K562 (cell line): ENCODE results near the gene DTX1. TPM values are rescaled to one million over a fixed set of nuclear protein-coding genes. Genes with fewer than 3 reads are reported as not detected.
A peak's percentile ranks its signal among the peaks of the same experiment; 100 is the strongest.

Experiments used
- MIER1 ChIP-seq: fragments of 450-650 bp; IDR thresholded peaks from 2 replicates; pipeline ENCODE4 v1.6.1; 2016; ENCODE audit warnings: antibody characterized with exemption, mild to moderate bottlenecking, low read depth
- NRF1 ChIP-seq, 2 experiments: fragments of 450-650 bp; IDR thresholded peaks in 1 of 2; conservative IDR thresholded peaks in 1 of 2; 2 replicates each; pipeline ENCODE4 v1.6.1; 2014; ENCODE audit warnings: mild to moderate bottlenecking in 2 of 2
- PHF8 ChIP-seq: fragments of 200-600 bp; sonication (generic); IDR thresholded peaks from 2 replicates; pipeline ENCODE4 v1.6.1; 2012; ENCODE audit warnings: mixed run types, mild to moderate bottlenecking, inconsistent platforms, low read length, moderate library complexity, borderline replicate concordance
- ZBTB11 ChIP-seq, 3 experiments: fragments of 200-800 bp in 1 of 3; fragments of 250-450 bp in 1 of 3; fragments of 450-650 bp in 1 of 3; sonication (Bioruptor Pico) in 1 of 3; sonication (Bioruptor generic) in 1 of 3; formaldehyde crosslinking in 1 of 3; IDR thresholded peaks; 2 replicates each; pipeline versions ENCODE4 v1.6.1 to v1.8.0; 2016 to 2022; ENCODE audit warnings: mild to moderate bottlenecking in 2 of 3, missing genetic modification characterization in 2 of 3, missing compliant biosample characterization in 1 of 3, moderate library complexity in 1 of 3
- polyA plus RNA-seq, 8 experiments: library from polyadenylated mRNA; depleted of rRNA in 4 of 8; stranded (reverse) in 5 of 8; unstranded in 3 of 8; fragments of >200 nt; fragmentation: Nextera tagmentation in 2 of 8; fragmentation: Illumina TruSeq in 1 of 8; extraction: Ambion mirVana in 2 of 8; extraction: Trizol in 1 of 8; gene quantifications; 2 replicates each; pipeline versions ENCODE4 v1.2.1 to v1.2.3, GENCODE V29; 2011 to 2014; ENCODE audit warnings: inconsistent platforms in 1 of 8, missing spikeins in 1 of 8
- total RNA-seq, 7 experiments: library from RNA; depleted of rRNA in 6 of 7; stranded (reverse); fragments of >200 nt in 6 of 7; fragmentation: Illumina TruSeq in 2 of 7; extraction: Trizol in 2 of 7; gene quantifications; 2 replicates each; pipeline versions ENCODE4 v1.2.1 to v1.2.3, GENCODE V29; 2011 to 2021; ENCODE audit warnings: low replicate concordance in 1 of 7
- TF ChIP-seq, protein P1 (sequence below), 2 experiments: fragments of 450-650 bp; formaldehyde crosslinking in 1 of 2; IDR thresholded peaks; 2 replicates each; pipeline versions ENCODE4 v1.4.0 to v1.6.1; 2014 to 2020; ENCODE audit warnings: mild to moderate bottlenecking in 2 of 2, borderline replicate concordance in 1 of 2, low read depth in 1 of 2
- TF ChIP-seq, protein P2 (sequence below): sonication (generic); formaldehyde crosslinking; IDR thresholded peaks from 2 replicates; pipeline ENCODE4 v1.8.1; 2023; ENCODE audit warnings: mild to moderate bottlenecking, missing genetic modification reagents, moderate library complexity

Gene DTX1
- total and polyA plus RNA-seq, 9 of the 15 experiments (the other 6 are each of a cell fraction or from before 2014, with no cell fraction given), result not detected

- TF ChIP-seq ZBTB11 (CRISPR knock-in tag; IDR thresholded peaks at IDR 0.05) (no peak), PHF8 (no peak), NRF1 (conservative IDR thresholded peaks at IDR 0.05 in 1 of 2, IDR thresholded peaks at IDR 0.05 in 1 of 2) (peak in 1 of 2 experiments; percentile 43; a peak in 2 of 4 replicates), MIER1 (peak; percentile 93)
- TF ChIP-seq, protein P1, sequence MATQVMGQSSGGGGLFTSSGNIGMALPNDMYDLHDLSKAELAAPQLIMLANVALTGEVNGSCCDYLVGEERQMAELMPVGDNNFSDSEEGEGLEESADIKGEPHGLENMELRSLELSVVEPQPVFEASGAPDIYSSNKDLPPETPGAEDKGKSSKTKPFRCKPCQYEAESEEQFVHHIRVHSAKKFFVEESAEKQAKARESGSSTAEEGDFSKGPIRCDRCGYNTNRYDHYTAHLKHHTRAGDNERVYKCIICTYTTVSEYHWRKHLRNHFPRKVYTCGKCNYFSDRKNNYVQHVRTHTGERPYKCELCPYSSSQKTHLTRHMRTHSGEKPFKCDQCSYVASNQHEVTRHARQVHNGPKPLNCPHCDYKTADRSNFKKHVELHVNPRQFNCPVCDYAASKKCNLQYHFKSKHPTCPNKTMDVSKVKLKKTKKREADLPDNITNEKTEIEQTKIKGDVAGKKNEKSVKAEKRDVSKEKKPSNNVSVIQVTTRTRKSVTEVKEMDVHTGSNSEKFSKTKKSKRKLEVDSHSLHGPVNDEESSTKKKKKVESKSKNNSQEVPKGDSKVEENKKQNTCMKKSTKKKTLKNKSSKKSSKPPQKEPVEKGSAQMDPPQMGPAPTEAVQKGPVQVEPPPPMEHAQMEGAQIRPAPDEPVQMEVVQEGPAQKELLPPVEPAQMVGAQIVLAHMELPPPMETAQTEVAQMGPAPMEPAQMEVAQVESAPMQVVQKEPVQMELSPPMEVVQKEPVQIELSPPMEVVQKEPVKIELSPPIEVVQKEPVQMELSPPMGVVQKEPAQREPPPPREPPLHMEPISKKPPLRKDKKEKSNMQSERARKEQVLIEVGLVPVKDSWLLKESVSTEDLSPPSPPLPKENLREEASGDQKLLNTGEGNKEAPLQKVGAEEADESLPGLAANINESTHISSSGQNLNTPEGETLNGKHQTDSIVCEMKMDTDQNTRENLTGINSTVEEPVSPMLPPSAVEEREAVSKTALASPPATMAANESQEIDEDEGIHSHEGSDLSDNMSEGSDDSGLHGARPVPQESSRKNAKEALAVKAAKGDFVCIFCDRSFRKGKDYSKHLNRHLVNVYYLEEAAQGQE (IDR thresholded peaks at IDR 0.05; ENCODE audit: borderline replicate concordance), result peak; percentile 98
- TF ChIP-seq, protein P1 (CRISPR knock-in tag; IDR thresholded peaks at IDR 0.05; ENCODE audit: low read depth), result peak; percentile 91
- TF ChIP-seq, protein P2, sequence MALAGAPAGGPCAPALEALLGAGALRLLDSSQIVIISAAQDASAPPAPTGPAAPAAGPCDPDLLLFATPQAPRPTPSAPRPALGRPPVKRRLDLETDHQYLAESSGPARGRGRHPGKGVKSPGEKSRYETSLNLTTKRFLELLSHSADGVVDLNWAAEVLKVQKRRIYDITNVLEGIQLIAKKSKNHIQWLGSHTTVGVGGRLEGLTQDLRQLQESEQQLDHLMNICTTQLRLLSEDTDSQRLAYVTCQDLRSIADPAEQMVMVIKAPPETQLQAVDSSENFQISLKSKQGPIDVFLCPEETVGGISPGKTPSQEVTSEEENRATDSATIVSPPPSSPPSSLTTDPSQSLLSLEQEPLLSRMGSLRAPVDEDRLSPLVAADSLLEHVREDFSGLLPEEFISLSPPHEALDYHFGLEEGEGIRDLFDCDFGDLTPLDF (CRISPR knock-in tag), result no peak
Observed at GRCh38 chr12:113065126-113066007, 8.8 kb downstream of the DTX1 start (continued).
